ENCODE results near the gene OPRL1.

Gene OPRL1

DNA sequence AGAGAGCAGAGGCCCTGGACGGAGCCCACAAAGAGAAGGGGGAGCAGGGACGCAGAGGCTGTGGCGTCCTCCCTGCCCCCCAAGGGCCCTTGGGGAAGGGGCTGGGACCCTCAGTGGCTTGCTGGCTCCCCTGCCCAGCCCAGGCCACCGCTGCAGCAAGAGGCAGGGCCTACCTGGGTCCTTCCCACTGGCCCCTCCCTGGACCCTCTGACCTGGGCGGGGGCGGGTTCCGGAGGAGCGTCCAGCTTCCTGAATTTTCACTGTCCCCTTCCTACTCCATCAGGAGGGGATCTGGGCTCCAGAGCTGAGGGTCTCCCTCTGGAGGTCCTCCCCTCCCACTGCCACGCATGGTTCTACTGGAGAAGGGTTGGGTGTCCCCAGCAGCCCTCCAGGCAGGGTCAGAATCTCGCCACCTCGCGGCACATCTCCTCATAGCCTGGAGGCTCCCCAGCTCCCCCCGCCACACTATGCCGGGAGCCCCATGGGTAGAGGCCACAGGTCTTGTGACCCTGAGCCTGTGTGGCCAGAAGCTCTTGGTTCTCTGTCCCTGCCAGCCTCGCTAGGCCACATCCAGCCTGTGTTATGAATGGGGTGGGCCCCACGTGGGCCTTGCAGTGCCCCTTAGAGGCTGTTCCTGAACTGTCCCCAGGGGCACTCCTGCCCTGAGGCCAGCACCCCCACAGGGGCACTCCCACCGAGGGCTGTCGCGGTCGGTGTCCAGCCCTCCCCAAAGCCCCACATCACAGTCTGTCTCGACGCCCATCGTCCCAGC lies 29.4 kb upstream of the OPRL1 start:
- H3K27me3 Mint-ChIP-seq = peaks cover 83% of the 10 kb centered on the region
- no peaks in the 10 kb centered on the region for H3K9me3 Mint-ChIP-seq
- H3K27ac Mint-ChIP-seq = no peak overlapping the region
- H3K36me3 Mint-ChIP-seq = no peaks in the 10 kb centered on the region
- ATAC-seq = no peak
- peaks cover 20% of the 10 kb centered on the region for H3K4me1 Mint-ChIP-seq
- no peak overlapping the region for H3K4me3 Mint-ChIP-seq

DNA sequence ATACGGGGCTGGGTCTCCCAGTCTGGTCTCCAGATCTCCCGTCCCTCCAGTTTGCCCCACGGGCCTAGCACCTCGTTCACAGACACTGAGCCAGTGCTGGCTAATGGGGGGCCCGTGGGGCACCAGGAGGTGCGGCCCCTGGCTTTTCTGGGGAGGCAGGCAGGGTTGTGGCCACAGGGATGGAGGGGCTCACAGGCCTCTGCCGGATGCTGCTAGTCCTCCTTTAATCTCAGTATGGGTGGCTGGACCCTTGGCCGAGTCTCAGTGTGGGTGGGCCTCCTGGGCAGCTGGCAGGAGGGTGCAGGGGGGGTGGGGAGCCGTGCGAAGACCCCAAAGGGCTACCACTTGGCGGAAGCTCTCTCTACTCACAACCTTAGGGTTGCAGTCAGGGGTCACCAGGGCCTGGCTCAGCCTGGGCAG lies 28.8 kb upstream of the OPRL1 start:
- Mint-ChIP-seq H3K27me3 (peaks cover 83% of the 10 kb centered on the region), H3K36me3 (no peaks in the 10 kb centered on the region), H3K4me3 (no peak overlapping the region), H3K27ac (no peak overlapping the region), H3K9me3 (no peaks in the 10 kb centered on the region), H3K4me1 (peaks cover 22% of the 10 kb centered on the region)
- ATAC-seq = no peak

DNA sequence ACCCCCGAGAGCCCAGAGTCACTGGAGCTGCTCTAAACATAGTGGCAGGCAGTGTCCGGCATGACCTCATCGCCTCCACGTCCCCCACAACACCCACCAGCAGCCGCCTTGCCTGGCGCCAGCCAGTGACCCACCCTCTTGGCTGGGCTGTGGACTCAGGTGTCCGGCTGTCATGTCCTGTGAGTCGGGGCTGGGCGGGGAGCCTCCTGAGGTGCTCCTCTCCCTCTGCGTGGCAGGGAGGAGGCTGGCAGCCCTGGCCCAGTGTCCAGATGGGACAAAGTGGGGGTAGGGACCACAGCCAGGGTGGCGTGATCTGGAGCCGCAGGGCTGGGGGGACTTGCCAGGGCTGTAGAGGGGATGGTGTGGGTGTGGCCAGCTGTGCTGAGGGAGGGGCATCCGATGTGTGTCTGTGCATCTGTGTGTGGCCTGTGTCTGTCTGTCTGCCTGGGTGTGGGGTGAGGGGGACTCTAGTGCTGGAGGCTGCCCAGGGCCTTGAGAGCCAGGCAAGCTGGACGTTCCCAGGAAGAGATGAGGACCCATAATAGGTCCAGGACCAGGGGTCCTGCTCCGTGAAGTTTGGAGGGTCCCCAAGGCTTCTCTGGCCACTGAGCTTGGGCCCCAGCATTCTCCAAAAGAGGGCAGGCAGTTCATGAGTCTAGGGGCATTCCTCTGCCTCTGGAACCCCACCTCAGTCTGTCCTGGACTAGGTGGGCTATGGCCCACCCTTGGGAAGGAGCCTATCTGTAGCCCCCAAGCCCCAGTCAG lies 28.1 kb upstream of the OPRL1 start:
- no peak overlapping the region for H3K27ac Mint-ChIP-seq
- no peaks in the 10 kb centered on the region for H3K36me3 Mint-ChIP-seq
- no peak overlapping the region for H3K4me3 Mint-ChIP-seq
- peaks cover 79% of the 10 kb centered on the region for H3K27me3 Mint-ChIP-seq
- no peak for ATAC-seq
- H3K9me3 Mint-ChIP-seq = no peaks in the 10 kb centered on the region
- peaks cover 22% of the 10 kb centered on the region for H3K4me1 Mint-ChIP-seq

DNA sequence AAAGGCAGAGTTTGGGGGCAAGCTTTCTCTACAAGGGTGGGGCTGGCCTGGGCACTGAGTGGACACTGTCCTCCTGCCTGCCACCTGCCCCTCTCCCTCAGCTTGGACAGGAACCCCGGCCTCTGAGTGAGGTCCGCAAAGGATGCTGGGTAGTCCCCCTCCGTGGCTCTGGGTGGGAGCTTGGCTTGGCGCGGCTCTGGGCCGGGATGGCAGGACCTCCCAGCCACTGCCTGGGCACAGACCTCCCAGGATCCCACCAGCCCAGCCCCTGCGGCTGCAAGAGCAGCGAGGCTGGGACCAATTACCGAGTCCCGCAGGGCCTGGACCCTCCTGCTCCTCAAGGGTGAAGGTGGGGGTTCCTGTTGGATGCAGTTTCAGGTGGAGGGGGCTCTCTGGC lies 27.6 kb upstream of the OPRL1 start:
- Mint-ChIP-seq H3K9me3 (no peaks in the 10 kb centered on the region), H3K36me3 (no peaks in the 10 kb centered on the region), H3K27ac (no peak overlapping the region), H3K4me1 (peaks cover 26% of the 10 kb centered on the region), H3K27me3 (peaks cover 73% of the 10 kb centered on the region), H3K4me3 (no peak overlapping the region)
- no peak for ATAC-seq

DNA sequence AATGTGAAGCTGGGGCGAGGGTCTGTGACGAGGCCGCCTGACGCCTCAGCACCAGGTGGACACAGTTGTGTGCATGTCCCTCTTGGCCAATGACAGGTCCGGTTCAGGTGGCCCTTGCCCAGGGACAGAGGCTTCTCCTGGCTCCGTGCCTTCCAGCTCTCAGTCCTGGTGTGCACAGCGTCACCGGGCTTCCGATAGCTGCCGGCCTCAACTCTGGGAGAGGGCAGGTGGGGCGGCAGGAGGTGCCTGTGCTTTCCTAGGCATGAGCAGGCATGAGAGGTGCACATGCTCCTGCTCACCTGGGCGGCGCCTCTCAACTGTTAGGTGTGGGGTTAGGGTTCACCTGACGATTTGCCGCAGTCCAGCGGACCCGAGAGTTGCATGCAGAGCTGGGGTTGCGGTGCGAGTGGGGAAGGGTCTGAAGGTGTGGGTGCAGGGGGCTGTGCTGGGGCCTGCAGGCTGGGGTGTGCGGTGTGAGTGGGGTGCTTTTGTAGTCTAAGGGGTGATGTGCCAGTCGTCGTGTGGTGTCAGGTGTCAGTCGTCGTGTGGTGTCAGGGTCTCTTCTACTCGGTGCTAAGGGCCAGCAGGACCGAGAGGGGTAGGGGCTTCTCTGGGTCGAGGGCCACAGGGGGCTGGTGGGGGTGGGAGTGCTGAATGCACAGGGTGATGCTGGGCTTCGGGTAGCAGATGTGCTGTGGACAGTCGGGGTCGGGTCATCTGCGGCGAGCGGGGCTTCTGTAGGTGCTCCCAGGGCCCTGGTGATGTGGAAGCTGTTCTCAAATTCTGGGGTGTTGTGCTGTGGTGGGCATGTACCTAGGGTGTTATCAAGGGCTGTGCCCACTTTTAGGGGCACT lies 26.7 kb upstream of the OPRL1 start:
- Mint-ChIP-seq H3K4me3 (no peak overlapping the region), H3K4me1 (peaks cover 35% of the 10 kb centered on the region), H3K27me3 (peaks cover 65% of the 10 kb centered on the region), H3K9me3 (no peaks in the 10 kb centered on the region), H3K27ac (no peak overlapping the region), H3K36me3 (no peaks in the 10 kb centered on the region)
- no peak for ATAC-seq

DNA sequence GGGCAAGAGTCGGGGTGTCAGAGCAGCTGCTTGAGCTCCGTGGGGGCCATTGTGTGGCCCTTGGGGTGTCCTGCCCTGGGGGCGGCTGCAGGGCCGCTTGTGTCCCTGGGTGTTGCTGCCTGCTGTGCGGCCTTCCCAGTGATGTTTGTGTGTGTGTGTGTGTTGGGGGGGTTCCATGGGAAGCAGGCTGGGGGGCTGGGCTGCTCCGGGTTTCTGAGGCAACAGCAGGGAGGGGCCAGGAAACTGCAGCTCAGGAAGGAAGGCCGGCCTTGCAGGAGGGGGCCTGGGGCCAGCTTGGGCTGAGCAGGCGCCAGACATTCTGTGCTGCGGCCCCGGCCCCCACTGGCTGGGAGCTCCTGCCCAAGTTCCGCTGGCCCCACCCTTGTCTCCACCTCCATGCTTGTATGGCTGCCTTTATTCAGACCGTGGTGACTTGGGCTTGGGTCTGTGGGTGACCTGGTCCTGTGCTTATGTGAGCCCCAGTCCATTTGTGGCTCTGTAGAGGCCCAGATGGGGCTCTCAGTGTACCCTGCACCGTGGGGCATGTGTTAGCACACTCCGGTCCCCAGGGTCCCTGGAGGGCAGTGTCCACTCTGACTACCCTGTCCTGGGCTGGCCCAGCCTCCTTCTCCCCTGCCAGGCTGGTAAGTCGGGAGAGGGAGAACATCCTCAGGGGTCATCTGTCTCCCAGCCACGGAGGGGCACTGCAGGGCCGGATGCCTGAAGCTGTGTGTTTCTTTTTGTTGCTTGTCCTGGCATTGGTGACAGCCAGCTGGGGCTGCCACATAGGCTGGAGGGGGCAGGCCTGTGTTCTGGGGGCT lies 25.8 kb upstream of the OPRL1 start:
- no peaks in the 10 kb centered on the region for H3K9me3 Mint-ChIP-seq
- peaks cover 40% of the 10 kb centered on the region for H3K4me1 Mint-ChIP-seq
- no peak overlapping the region for H3K4me3 Mint-ChIP-seq
- H3K27me3 Mint-ChIP-seq = peaks cover 65% of the 10 kb centered on the region
- no peak for ATAC-seq
- no peaks in the 10 kb centered on the region for H3K36me3 Mint-ChIP-seq
- H3K27ac Mint-ChIP-seq = no peak overlapping the region

DNA sequence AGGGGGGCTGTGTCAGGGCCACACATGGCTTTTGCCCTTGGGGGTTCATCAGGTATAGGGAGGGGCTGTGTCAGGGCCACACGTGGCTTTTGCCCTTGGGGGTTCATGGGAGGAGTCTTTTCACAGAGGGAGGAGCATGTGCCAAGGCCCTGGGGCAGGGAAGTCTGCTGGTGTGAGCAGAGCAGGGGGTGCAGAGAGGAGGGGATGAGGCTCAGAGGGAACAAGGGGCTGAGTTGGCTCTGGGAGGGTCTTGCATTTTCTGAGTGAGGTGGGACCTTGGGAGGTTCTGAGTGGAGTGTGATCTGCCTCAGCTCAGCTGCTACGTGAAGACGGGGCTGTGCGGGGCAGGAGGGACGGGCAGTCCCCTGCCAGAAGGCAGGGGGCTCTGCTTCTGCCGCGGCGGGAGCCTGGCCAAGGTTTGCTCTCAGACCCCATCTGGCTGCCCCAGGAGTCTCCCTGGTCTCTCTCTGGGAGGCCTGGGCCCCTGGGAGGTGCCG lies 24.4 kb upstream of the OPRL1 start:
- H3K9me3 Mint-ChIP-seq = no peaks in the 10 kb centered on the region
- ATAC-seq = no peak
- H3K36me3 Mint-ChIP-seq = no peaks in the 10 kb centered on the region
- peaks cover 57% of the 10 kb centered on the region for H3K27me3 Mint-ChIP-seq
- H3K4me1 Mint-ChIP-seq = peaks cover 35% of the 10 kb centered on the region
- no peak overlapping the region for H3K27ac Mint-ChIP-seq
- no peak overlapping the region for H3K4me3 Mint-ChIP-seq

DNA sequence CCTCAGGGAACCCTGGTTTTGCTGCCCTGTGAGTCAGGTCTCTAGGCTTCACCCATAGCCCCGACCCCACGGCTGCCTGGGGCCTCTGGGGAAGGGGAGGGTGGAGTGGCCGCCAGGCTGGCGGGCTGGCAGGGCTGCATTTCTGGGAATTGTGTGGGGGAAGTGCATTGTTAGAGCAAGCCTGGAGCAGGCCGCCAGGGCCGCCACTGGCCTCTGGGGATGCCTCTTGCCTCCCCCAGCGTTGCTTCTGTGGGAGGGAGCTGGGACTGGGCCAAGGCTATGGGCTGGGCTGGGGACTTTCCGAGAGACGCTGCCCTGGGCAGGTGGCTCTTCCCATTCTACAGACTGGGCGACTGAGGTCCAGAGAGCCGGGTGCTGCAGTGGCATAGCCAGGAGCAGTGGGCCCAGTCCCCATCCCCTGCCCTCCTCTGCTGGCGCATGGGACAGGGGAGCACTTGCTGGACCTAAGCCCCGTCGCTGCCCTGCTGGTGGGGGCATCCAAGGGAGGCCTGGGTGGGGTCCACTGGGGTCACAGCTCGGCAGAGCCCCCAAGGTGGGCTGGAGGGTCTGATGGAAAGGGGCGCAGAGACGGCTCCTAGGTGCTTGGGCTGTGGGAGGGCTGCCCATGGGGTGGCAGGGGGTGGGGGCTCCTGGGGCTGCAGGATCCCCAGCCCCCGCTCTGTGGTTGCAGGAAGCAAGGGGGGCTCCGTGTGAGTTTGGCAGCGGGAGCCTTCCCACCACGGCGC lies 23.8 kb upstream of the OPRL1 start:
- no peaks in the 10 kb centered on the region for H3K36me3 Mint-ChIP-seq
- no peak for ATAC-seq
- peaks cover 51% of the 10 kb centered on the region for H3K27me3 Mint-ChIP-seq
- no peak overlapping the region for H3K4me3 Mint-ChIP-seq
- H3K9me3 Mint-ChIP-seq = no peaks in the 10 kb centered on the region
- no peak overlapping the region for H3K27ac Mint-ChIP-seq
- peaks cover 35% of the 10 kb centered on the region for H3K4me1 Mint-ChIP-seq

DNA sequence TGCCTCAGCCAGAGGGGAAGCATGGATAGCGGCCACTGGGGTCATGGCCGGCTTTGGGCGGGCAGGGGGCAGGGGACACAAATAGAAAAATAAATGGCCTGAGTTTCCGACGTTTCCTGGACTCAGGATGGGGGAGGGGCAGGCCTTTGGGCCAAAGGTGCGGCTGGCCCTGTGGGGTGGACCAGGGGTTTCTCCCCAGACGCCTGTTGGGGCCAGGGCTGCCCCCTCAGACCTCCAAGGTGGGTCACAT lies 23.3 kb upstream of the OPRL1 start:
- Mint-ChIP-seq H3K27ac (no peak overlapping the region), H3K27me3 (peaks cover 46% of the 10 kb centered on the region), H3K4me1 (peaks cover 35% of the 10 kb centered on the region), H3K4me3 (no peak overlapping the region), H3K9me3 (no peaks in the 10 kb centered on the region), H3K36me3 (no peaks in the 10 kb centered on the region)
- ATAC-seq = no peak

DNA sequence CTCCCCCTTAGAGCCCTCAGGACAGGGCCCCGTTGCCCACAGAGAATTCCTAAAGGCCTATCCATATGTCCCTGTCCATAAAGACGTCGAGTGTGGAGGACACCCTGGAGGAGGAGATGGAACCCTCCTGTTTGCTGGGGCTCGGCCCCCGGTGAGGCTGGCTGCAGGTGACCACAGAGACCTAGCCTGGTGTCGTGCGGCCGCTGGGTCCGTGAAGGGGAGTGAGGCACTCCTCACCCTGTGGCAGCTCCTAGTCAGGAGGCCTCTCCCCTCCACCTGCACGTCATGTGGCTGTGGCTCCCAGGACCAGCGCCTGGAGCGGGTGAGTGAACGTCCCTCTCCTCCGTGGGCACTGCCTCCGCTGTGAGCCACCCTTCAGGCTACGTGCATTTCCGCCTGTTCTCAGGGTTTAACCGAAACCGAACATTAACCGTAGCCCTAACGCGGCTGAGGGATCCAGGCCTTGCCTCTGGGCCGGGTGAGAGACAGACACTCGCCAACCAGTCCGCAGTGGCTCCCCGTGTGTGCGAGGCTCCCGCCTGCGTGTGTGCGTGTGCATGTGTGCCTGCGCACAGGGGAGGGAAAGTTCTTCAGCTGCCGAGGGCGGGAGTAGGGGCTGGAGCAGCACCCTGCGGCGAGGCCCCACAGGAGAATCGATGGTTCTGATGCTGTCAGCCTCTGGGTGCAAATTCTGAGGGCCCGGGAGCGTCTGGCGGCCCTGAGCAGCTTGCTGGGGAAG lies 22.8 kb upstream of the OPRL1 start:
- no peaks in the 10 kb centered on the region for H3K9me3 Mint-ChIP-seq
- no peaks in the 10 kb centered on the region for H3K36me3 Mint-ChIP-seq
- no peak for ATAC-seq
- peaks cover 35% of the 10 kb centered on the region for H3K4me1 Mint-ChIP-seq
- H3K27ac Mint-ChIP-seq = peak overlapping the region; percentile 27
- H3K27me3 Mint-ChIP-seq = peaks cover 41% of the 10 kb centered on the region
- H3K4me3 Mint-ChIP-seq = peak overlapping the region; percentile 50

DNA sequence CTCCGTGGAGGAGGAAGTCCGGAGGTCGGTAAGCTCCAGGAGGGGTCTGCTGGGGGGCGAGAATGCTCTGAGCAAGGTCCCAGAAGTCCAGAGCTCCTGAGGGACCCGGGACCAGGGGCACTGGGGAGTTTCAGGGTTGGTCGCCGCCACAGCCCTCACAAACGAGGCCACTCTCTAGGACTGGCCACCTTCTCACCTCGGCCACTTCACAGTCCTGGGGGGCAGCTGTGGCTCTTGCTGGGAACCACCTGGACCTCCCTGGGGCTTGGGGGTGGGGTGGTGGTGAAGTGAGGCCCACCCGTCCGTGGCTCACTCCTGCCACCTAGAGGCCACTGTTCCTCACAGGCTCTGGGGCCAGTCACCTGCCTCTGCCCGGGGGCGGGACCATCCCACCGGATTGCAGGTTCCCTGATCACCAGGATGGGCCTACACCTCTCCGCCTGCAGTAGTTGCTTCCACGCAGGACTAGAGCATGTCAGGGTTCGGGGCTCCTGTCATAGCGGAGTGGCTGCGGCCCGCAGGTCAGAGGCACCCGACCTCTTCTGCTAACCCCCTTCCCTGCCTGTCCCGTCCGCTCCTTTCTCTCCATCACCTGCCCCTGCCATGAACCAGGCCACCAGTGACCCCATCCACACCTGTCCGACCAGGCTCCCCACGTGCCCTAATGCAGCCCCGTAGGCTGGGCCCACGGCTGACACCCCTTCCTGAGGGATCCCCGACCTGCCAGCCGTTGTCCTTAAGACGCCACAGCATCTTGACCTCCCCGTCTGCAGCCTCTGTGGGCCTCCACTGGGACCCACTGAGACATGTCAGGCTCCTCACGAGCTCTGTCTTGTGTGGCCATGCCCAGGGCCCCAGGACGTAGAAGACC lies 22.0 kb upstream of the OPRL1 start:
- ATAC-seq = peak; percentile 75
- H3K4me3 Mint-ChIP-seq = peak overlapping the region; percentile 50
- H3K9me3 Mint-ChIP-seq = no peaks in the 10 kb centered on the region
- no peaks in the 10 kb centered on the region for H3K36me3 Mint-ChIP-seq
- H3K27ac Mint-ChIP-seq = peak overlapping the region; percentile 27
- peaks cover 35% of the 10 kb centered on the region for H3K27me3 Mint-ChIP-seq
- peaks cover 35% of the 10 kb centered on the region for H3K4me1 Mint-ChIP-seq

DNA sequence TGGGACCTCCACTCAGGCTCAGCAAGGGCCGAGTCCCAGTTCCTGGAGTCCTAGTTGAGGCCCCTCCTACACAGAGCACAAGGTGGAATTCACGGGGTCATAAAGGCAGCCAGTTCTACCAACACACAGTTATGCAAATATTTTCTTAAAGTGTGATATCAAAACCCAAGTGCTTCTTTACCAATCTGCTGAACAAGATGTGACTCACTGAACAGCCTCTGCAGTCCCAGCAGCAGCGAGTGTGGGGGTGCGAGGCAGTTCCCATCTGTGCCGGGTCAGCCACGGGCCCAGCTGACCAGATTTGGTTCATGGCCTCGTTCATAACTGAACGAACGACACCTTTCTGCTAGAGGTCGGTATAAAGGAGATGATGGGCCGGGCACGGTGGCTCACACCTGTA lies 21.3 kb upstream of the OPRL1 start:
- Mint-ChIP-seq H3K36me3 (no peaks in the 10 kb centered on the region), H3K27ac (peak overlapping the region; percentile 27), H3K4me1 (peaks cover 30% of the 10 kb centered on the region), H3K9me3 (no peaks in the 10 kb centered on the region), H3K27me3 (peaks cover 28% of the 10 kb centered on the region), H3K4me3 (no peak overlapping the region)
- ATAC-seq = no peak

DNA sequence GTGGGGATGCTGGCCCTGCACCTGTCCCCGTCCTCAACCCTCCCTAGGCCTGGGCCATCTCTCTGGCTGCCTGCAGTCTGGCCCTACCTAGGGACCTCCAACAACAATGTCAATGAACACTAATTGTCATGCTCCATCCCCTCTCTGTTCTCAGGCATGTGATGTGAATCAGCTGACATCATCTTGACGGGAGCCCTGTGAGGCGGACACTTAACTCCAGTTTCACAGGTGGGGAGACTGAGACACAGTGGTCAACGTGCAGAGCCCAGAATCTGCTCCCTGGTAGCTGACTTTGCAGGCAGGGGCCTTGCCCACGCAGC lies 17.6 kb upstream of the OPRL1 start:
- Mint-ChIP-seq H3K36me3 (no peaks in the 10 kb centered on the region), H3K4me3 (peak overlapping the region; percentile 93), H3K4me1 (peaks cover 53% of the 10 kb centered on the region), H3K27ac (peak overlapping the region; percentile 86), H3K9me3 (no peaks in the 10 kb centered on the region), H3K27me3 (no peaks in the 10 kb centered on the region)
- no peak for ATAC-seq
